Measurements from ENCODE around the gene TET2.

The TET2 gene

DNA sequence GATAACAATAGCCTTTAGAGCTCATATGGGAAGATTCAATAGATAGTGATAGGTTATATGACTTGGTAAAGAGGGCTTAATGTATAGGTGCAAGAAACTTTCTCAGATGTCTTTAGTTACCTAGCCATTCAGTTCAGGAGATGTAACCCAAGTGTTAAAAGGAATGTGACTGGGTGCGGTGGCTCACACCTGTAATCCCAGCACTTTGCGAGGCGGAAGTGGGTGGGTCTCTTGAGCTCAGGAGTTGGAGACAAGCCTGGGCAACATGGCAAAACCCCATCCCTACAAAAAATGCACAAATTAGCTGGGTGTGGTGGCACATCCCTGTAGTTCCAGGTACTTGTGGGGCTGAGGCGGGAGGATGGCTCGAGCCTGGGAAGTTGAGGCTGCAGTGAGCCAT, 7.9 kb downstream of the TET2 start:
- no peak for DNase-seq (ENCODE audit: low spot score)
- CTCF ChIA-PET = no interaction called here
- POLR2A ChIA-PET (ENCODE audit: low non-redundant PET) = interaction anchor here (0.6 kb wide), 1 partner anchor 319 kb away, joined by 3 read pairs; the partner anchor contains the start of gene PPA2
- peak overlapping the region; percentile 49 for H3K27ac ChIP-seq
- no peak for TF ChIP-seq CTCF (conservative IDR thresholded peaks at IDR 0.05; ENCODE audit: low read depth)

- DNase-seq (ENCODE audit: low spot score) = no peak
- TF ChIP-seq CTCF (conservative IDR thresholded peaks at IDR 0.05; ENCODE audit: low read depth) = no peak
- H3K27ac ChIP-seq = no peak overlapping the region
- ChIA-PET POLR2A (ENCODE audit: low non-redundant PET) (no interaction called here), CTCF (interaction anchor here (0.7 kb wide), 1 partner anchor 421 kb away, joined by 5 read pairs; no protein-coding TSS in a partner anchor)
Measured at GRCh38 chr4:105155426-105155825, 8.8 kb downstream of the TET2 start.

GRCh38 chr4:105158837-105159236, 12.2 kb downstream of the TET2 start:
- CTCF ChIA-PET = no interaction called here

GRCh38 chr4:105162123-105162796, 15.6 kb downstream of the TET2 start:
- no peak for TF ChIP-seq CTCF (conservative IDR thresholded peaks at IDR 0.05; ENCODE audit: low read depth)
- ChIA-PET CTCF (interaction anchor here (0.6 to 0.8 kb wide), 2 partner anchors 8 to 227 kb away, joined by 3 to 4 read pairs; no protein-coding TSS in a partner anchor), POLR2A (ENCODE audit: low non-redundant PET) (no interaction called here)
- no peak for DNase-seq (ENCODE audit: low spot score)
- H3K27ac ChIP-seq = no peak overlapping the region

More at GRCh38 chr4:105158837-105159236, 12.2 kb downstream of the TET2 start:
- TF ChIP-seq CTCF (conservative IDR thresholded peaks at IDR 0.05; ENCODE audit: low read depth) = no peak
- DNase-seq (ENCODE audit: low spot score) = no peak
- POLR2A ChIA-PET (ENCODE audit: low non-redundant PET) = no interaction called here
- H3K27ac ChIP-seq = no peak overlapping the region

- CTCF ChIA-PET = no interaction called here
- DNase-seq (ENCODE audit: low spot score) = no peak
- TF ChIP-seq CTCF (conservative IDR thresholded peaks at IDR 0.05; ENCODE audit: low read depth) = no peak
- POLR2A ChIA-PET (ENCODE audit: low non-redundant PET) = no interaction called here
- H3K27ac ChIP-seq = no peak overlapping the region
Measured at GRCh38 chr4:105164548-105164947, 17.9 kb downstream of the TET2 start.

DNA sequence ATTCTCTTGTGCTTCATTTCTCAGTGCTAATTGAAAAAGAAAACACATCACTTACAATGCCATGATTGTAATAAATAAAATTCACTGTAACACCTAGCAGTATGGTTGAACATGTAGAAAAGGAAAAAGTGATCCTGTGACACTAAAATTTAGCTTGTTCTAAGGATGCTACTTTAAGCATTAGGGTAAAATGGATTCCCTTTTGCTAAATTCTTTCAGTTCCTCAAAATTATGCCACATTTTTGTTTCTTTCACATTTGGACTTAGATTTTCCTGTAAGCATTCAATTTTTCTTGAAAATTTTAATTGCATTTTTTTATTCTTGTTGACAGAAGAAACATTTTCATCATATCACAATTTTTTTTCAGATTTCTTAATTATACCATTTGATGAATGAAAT, 19.4 kb downstream of the TET2 start:
- TF ChIP-seq CTCF (conservative IDR thresholded peaks at IDR 0.05; ENCODE audit: low read depth) = no peak
- ChIA-PET POLR2A (ENCODE audit: low non-redundant PET) (no interaction called here), CTCF (no interaction called here)

More for the DNA sequence above, 19.4 kb downstream of the TET2 start:
- no peak for DNase-seq (ENCODE audit: low spot score)
- H3K27ac ChIP-seq = no peak overlapping the region
